K562 (cell line): ENCODE results near the gene NDOR1. TPM values are rescaled to one million over a fixed set of nuclear protein-coding genes. Genes with fewer than 3 reads are reported as not detected.

Source experiments
- BRD4 ChIP-seq: fragments of 200-600 bp; sonication (generic); IDR thresholded peaks from 2 replicates; pipeline ENCODE4 v1.6.1; 2017; ENCODE audit warnings: inconsistent platforms
- CBX1 ChIP-seq: sonication (generic); IDR thresholded peaks from 2 replicates; pipeline ENCODE4 v1.6.1; 2016; ENCODE audit warnings: antibody characterized with exemption, low read depth, mild to moderate bottlenecking
- CCAR2 ChIP-seq: fragments of 200-400 bp; formaldehyde crosslinking; IDR thresholded peaks from 2 replicates; pipeline ENCODE4 v1.6.1; 2017; ENCODE audit warnings: mild to moderate bottlenecking, low read depth, low read length
- GABPB2 ChIP-seq: fragments of 250-450 bp; sonication (Bioruptor Pico); conservative IDR thresholded peaks from 2 replicates; pipeline ENCODE4 v1.5.1; 2021; ENCODE audit warnings: mild to moderate bottlenecking
- GTF2E2 ChIP-seq: fragments of 200-800 bp; sonication (Bioruptor generic); IDR thresholded peaks from 2 replicates; pipeline ENCODE4 v1.6.1; 2016; ENCODE audit warnings: missing genetic modification characterization, missing compliant biosample characterization
- NFATC3 ChIP-seq: fragments of 450-650 bp; IDR thresholded peaks from 2 replicates; pipeline ENCODE4 v1.6.1; 2017; ENCODE audit warnings: mild to moderate bottlenecking
- NR1H2 ChIP-seq: sonication (generic); formaldehyde crosslinking; IDR thresholded peaks from 2 replicates; pipeline ENCODE4 v1.4.0; 2020; ENCODE audit warnings: mild to moderate bottlenecking, missing genetic modification reagents
- POLR3G ChIP-seq: IDR thresholded peaks from 2 replicates; pipeline ENCODE4 v1.6.1; 2011; ENCODE audit not compliant: insufficient read length, insufficient replicate concordance; ENCODE audit errors: extremely low read depth
- PTRF ChIP-seq: fragments of 450-650 bp; IDR thresholded peaks from 2 replicates; pipeline ENCODE4 v1.6.1; 2016; ENCODE audit warnings: mild to moderate bottlenecking, missing genetic modification characterization, missing compliant biosample characterization
- SMARCA4 ChIP-seq: fragments of 450-650 bp; IDR thresholded peaks from 2 replicates; pipeline ENCODE4 v1.6.1; 2016
- SPI1 ChIP-seq: IDR thresholded peaks from 2 replicates; pipeline ENCODE4 v1.6.1; 2011; ENCODE audit warnings: low read depth, low read length, control low read depth, borderline replicate concordance
- THRAP3 ChIP-seq: fragments of 450-650 bp; IDR thresholded peaks from 2 replicates; pipeline ENCODE4 v1.6.1; 2016; ENCODE audit warnings: mild to moderate bottlenecking, inconsistent platforms, borderline replicate concordance
- ZNF174 ChIP-seq: fragments of 250-450 bp; sonication (Bioruptor Pico); IDR thresholded peaks from 2 replicates; pipeline ENCODE4 v1.4.0; 2020; ENCODE audit warnings: mild to moderate bottlenecking
- ZNF274 ChIP-seq: IDR thresholded peaks from 2 replicates; pipeline ENCODE4 v1.6.1; 2011; ENCODE audit warnings: low read depth, mild to moderate bottlenecking, low read length, moderate library complexity, borderline replicate concordance
- polyA plus RNA-seq, 8 experiments: library from polyadenylated mRNA; depleted of rRNA in 4 of 8; stranded (reverse) in 5 of 8; unstranded in 3 of 8; fragments of >200 nt; fragmentation: Nextera tagmentation in 2 of 8; fragmentation: Illumina TruSeq in 1 of 8; extraction: Ambion mirVana in 2 of 8; extraction: Trizol in 1 of 8; gene quantifications; 2 replicates each; pipeline versions ENCODE4 v1.2.1 to v1.2.3, GENCODE V29; 2011 to 2014; ENCODE audit warnings: inconsistent platforms in 1 of 8, missing spikeins in 1 of 8
- total RNA-seq, 7 experiments: library from RNA; depleted of rRNA in 6 of 7; stranded (reverse); fragments of >200 nt in 6 of 7; fragmentation: Illumina TruSeq in 2 of 7; extraction: Trizol in 2 of 7; gene quantifications; 2 replicates each; pipeline versions ENCODE4 v1.2.1 to v1.2.3, GENCODE V29; 2011 to 2021; ENCODE audit warnings: low replicate concordance in 1 of 7
- TF ChIP-seq, protein P1 (sequence below): sonication (generic); formaldehyde crosslinking; IDR thresholded peaks from 2 replicates; pipeline ENCODE4 v1.8.1; 2022; ENCODE audit warnings: missing genetic modification reagents
- TF ChIP-seq, protein P2 (sequence below): fragments of 250-450 bp; sonication (Bioruptor Pico); IDR thresholded peaks from 2 replicates; pipeline ENCODE4 v1.5.0; 2020; ENCODE audit warnings: mild to moderate bottlenecking, borderline replicate concordance
- TF ChIP-seq, protein P3 (sequence below): sonication (generic); formaldehyde crosslinking; IDR thresholded peaks from 2 replicates; pipeline ENCODE4 v1.8.1; 2023; ENCODE audit warnings: missing genetic modification reagents, mild to moderate bottlenecking, borderline replicate concordance
- TF ChIP-seq, protein P4 (sequence below): fragments of 250-450 bp; sonication (Bioruptor Pico); IDR thresholded peaks from 2 replicates; pipeline ENCODE4 v1.5.0; 2021

The NDOR1 gene
- total and polyA plus RNA-seq, 9 of the 15 experiments (the other 6 are each of a cell fraction or from before 2014, with no cell fraction given), result 0.06 to 36.9 (median 6.9) TPM

DNA sequence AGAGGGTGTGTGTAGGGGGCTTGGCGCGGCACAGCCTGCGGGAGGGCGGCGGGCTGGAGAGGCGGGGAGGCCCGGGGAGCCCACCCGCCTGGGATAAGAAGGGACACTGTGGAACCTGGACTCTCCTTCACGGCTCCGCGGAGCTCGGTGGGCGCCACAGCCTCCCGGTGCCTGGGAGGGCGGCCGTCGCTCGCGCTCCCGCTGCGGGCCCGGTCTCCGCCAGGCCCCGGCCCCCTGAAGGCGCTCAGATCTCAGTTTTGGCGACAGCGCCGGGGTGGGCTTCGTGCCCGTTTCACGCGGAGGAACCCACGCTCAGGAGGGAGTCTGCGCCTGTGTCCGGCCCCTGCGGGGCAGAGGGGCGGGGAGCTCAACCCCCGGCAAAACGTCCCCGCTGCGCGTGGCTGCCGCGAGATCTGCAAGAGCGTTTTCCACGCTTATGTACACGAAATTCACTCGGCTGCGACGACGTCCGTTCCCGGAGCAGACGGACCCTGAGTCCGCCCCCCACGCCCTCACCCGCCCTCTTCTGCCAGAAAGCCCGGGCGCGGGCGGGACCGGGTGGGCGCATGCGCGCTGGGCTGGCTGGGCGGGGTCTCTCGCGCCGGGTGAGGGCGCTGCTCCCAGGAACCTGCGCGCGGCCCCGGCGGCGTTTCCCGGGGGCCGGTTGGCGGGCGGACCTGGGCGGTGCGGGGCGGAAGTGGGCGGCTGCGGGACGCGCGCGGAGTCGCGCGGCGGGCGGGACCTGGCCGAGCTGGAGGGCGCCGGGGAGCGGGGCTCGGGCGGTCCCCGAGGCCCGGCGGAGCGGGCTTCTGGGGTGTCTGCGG is 49.3 kb downstream of the NDOR1 start, which contains the start of gene NELFB (continued):
- peak; percentile 37; the same call in 1 of the 2 replicates for TF ChIP-seq SPI1
- no peak for TF ChIP-seq PTRF (tag)
- TF ChIP-seq POLR3G, result no peak
- no peak for TF ChIP-seq THRAP3
- TF ChIP-seq, protein P1, sequence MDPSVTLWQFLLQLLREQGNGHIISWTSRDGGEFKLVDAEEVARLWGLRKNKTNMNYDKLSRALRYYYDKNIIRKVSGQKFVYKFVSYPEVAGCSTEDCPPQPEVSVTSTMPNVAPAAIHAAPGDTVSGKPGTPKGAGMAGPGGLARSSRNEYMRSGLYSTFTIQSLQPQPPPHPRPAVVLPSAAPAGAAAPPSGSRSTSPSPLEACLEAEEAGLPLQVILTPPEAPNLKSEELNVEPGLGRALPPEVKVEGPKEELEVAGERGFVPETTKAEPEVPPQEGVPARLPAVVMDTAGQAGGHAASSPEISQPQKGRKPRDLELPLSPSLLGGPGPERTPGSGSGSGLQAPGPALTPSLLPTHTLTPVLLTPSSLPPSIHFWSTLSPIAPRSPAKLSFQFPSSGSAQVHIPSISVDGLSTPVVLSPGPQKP, result no peak
- TF ChIP-seq ZNF174 (CRISPR knock-in tag), result no peak
- TF ChIP-seq CCAR2, result no peak
- TF ChIP-seq ZNF274, result no peak
- TF ChIP-seq, protein P2, sequence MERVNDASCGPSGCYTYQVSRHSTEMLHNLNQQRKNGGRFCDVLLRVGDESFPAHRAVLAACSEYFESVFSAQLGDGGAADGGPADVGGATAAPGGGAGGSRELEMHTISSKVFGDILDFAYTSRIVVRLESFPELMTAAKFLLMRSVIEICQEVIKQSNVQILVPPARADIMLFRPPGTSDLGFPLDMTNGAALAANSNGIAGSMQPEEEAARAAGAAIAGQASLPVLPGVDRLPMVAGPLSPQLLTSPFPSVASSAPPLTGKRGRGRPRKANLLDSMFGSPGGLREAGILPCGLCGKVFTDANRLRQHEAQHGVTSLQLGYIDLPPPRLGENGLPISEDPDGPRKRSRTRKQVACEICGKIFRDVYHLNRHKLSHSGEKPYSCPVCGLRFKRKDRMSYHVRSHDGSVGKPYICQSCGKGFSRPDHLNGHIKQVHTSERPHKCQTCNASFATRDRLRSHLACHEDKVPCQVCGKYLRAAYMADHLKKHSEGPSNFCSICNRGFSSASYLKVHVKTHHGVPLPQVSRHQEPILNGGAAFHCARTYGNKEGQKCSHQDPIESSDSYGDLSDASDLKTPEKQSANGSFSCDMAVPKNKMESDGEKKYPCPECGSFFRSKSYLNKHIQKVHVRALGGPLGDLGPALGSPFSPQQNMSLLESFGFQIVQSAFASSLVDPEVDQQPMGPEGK (CRISPR knock-in tag), result no peak
- no peak for TF ChIP-seq GABPB2 (CRISPR knock-in tag)
- TF ChIP-seq SMARCA4, result no peak
- TF ChIP-seq BRD4, result peak; percentile 40; the same call in 1 of the 2 replicates
- TF ChIP-seq, protein P3, sequence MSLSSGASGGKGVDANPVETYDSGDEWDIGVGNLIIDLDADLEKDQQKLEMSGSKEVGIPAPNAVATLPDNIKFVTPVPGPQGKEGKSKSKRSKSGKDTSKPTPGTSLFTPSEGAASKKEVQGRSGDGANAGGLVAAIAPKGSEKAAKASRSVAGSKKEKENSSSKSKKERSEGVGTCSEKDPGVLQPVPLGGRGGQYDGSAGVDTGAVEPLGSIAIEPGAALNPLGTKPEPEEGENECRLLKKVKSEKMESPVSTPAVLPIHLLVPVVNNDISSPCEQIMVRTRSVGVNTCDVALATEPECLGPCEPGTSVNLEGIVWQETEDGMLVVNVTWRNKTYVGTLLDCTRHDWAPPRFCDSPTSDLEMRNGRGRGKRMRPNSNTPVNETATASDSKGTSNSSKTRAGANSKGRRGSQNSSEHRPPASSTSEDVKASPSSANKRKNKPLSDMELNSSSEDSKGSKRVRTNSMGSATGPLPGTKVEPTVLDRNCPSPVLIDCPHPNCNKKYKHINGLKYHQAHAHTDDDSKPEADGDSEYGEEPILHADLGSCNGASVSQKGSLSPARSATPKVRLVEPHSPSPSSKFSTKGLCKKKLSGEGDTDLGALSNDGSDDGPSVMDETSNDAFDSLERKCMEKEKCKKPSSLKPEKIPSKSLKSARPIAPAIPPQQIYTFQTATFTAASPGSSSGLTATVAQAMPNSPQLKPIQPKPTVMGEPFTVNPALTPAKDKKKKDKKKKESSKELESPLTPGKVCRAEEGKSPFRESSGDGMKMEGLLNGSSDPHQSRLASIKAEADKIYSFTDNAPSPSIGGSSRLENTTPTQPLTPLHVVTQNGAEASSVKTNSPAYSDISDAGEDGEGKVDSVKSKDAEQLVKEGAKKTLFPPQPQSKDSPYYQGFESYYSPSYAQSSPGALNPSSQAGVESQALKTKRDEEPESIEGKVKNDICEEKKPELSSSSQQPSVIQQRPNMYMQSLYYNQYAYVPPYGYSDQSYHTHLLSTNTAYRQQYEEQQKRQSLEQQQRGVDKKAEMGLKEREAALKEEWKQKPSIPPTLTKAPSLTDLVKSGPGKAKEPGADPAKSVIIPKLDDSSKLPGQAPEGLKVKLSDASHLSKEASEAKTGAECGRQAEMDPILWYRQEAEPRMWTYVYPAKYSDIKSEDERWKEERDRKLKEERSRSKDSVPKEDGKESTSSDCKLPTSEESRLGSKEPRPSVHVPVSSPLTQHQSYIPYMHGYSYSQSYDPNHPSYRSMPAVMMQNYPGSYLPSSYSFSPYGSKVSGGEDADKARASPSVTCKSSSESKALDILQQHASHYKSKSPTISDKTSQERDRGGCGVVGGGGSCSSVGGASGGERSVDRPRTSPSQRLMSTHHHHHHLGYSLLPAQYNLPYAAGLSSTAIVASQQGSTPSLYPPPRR, result no peak
- TF ChIP-seq, protein P4, sequence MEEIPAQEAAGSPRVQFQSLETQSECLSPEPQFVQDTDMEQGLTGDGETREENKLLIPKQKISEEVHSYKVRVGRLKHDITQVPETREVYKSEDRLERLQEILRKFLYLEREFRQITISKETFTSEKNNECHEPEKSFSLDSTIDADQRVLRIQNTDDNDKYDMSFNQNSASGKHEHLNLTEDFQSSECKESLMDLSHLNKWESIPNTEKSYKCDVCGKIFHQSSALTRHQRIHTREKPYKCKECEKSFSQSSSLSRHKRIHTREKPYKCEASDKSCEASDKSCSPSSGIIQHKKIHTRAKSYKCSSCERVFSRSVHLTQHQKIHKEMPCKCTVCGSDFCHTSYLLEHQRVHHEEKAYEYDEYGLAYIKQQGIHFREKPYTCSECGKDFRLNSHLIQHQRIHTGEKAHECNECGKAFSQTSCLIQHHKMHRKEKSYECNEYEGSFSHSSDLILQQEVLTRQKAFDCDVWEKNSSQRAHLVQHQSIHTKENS (CRISPR knock-in tag), result no peak
- peak; percentile 56; the same call in 1 of the 2 replicates for TF ChIP-seq GTF2E2 (tag)
- peak; percentile 83 for TF ChIP-seq CBX1
- TF ChIP-seq NFATC3, result no peak
- TF ChIP-seq NR1H2, result no peak
